Gastroesophageal sphincter (tissue), 4 donors: ENCODE measurements around the gene CBFA2T2. TPM values are rescaled to one million over a fixed set of nuclear protein-coding genes. Genes with fewer than 3 reads are reported as not detected.

ENCODE experiments used
- ATAC-seq: fragments of 150-250 bp; one replicate; pipeline ENCODE4 v1.9.1; 2016; ENCODE audit warnings: mild to moderate bottlenecking, moderate library complexity
- H3K27ac ChIP-seq, 4 donors: fragments of 200-600 bp; sonication (generic) in 3 of 4; 1 replicate in 3 of 4; 2 replicates in 1 of 4; pipeline ENCODE4 v1.5.1; 2016 to 2019
- H3K27me3 ChIP-seq: fragments of 200-600 bp; sonication (generic); one replicate; pipeline ENCODE4 v1.5.1; 2019
- H3K36me3 ChIP-seq, 2 donors: fragments of 200-600 bp; sonication (generic); one replicate each; pipeline ENCODE4 v1.5.1; 2019; ENCODE audit warnings: control low read depth in 1 of 2
- H3K4me1 ChIP-seq, 3 donors: fragments of 200-600 bp; sonication (generic); 1 replicate in 2 of 3; 2 replicates in 1 of 3; pipeline ENCODE4 v1.5.1; 2016 to 2019; ENCODE audit warnings: control low read depth in 2 of 3
- H3K4me3 ChIP-seq, 2 donors: fragments of 200-600 bp; sonication (generic); one replicate each; pipeline ENCODE4 v1.5.1; 2019; ENCODE audit warnings: mild to moderate bottlenecking in 1 of 2, moderate library complexity in 1 of 2
- H3K9me3 ChIP-seq, 3 donors: fragments of 200-600 bp; sonication (generic); one replicate each; pipeline ENCODE4 v1.5.1; 2017 to 2019; ENCODE audit warnings: control low read depth in 2 of 3
- EP300 ChIP-seq: sonication (generic); formaldehyde crosslinking; IDR thresholded peaks from one replicate; pipeline ENCODE4 v1.6.1; 2017; ENCODE audit warnings: antibody characterized with exemption, mild to moderate bottlenecking
- POLR2A ChIP-seq, 2 donors: fragments of 450-650 bp; IDR thresholded peaks; one replicate each; pipeline ENCODE4 v1.6.1; 2017; ENCODE audit warnings: antibody characterized with exemption in 2 of 2, mild to moderate bottlenecking in 2 of 2, moderate library complexity in 1 of 2
- POLR2AphosphoS5 ChIP-seq: sonication (generic); formaldehyde crosslinking; IDR thresholded peaks from one replicate; pipeline ENCODE4 v1.6.1; 2017; ENCODE audit warnings: antibody characterized with exemption
- WGBS, 2 donors: methylation state at CpG; one replicate each; pipeline ENCODE4 v1.1.5; 2018; ENCODE audit warnings: low coverage in 1 of 2; 5-methylcytosine and 5-hydroxymethylcytosine counted together
- total RNA-seq, 4 donors: library from RNA; depleted of rRNA; stranded (reverse); fragments of >200 nt; gene quantifications; one replicate each; pipeline ENCODE4 v1.1.0, GENCODE V29; 2016
- TF ChIP-seq, protein P1 (sequence below), 4 experiments: fragments of 200-600 bp in 2 of 4; fragments of 450-650 bp in 2 of 4; sonication (generic) in 1 of 4; IDR thresholded peaks; one replicate each; pipeline ENCODE4 v1.5.1; 2017 to 2019; ENCODE audit warnings: antibody characterized with exemption in 4 of 4, mild to moderate bottlenecking in 2 of 4, moderate library complexity in 2 of 4

CBFA2T2 gene
- total RNA-seq, 4 donors from 2014 or later: 11.1 to 17.4 (median 14.2) TPM

DNA sequence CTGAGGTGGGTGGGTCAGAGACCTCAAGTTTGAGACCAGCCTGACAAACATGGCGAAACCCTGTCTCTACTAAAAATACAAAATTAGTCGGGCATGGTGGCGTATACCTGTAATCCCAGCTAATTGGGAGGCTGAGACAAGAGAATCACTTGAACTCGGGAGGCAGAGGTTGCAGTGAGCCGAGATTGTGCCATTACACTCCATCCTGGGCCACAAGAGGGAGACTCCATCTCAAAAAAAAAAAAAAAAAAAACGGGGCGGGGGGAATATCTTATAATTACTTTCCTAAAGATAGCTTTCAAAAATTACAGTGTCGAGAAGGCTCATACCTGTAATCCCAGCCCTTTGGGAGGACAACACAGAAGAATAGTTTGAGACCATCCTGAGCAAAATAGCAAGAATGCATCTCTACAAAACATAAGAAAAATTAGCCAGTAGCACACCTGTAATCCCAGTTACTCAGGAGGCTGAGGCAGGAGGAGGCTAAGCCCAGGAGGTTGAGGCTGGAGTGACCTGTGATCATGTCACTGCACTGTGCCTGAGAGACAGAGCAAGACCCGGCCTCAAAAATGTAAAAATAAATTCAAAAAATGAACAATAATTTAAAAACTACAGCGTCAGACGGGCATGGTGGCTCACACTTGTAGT lies 25.8 kb downstream of the CBFA2T2 start:
- H3K9me3 ChIP-seq: no peaks in the 10 kb centered on the region
- no peak overlapping the region for H3K4me3 ChIP-seq
- 88% methylated on average over 4 to 10 of the region's 11 CpGs for WGBS, 2 donors
- H3K27me3 ChIP-seq: no peaks in the 10 kb centered on the region
- ATAC-seq: no peak
- peaks cover 0 to 25% (median 3%) of the 10 kb centered on the region in 3 donors for H3K4me1 ChIP-seq
- TF ChIP-seq POLR2AphosphoS5: no peak
- TF ChIP-seq, protein P1, sequence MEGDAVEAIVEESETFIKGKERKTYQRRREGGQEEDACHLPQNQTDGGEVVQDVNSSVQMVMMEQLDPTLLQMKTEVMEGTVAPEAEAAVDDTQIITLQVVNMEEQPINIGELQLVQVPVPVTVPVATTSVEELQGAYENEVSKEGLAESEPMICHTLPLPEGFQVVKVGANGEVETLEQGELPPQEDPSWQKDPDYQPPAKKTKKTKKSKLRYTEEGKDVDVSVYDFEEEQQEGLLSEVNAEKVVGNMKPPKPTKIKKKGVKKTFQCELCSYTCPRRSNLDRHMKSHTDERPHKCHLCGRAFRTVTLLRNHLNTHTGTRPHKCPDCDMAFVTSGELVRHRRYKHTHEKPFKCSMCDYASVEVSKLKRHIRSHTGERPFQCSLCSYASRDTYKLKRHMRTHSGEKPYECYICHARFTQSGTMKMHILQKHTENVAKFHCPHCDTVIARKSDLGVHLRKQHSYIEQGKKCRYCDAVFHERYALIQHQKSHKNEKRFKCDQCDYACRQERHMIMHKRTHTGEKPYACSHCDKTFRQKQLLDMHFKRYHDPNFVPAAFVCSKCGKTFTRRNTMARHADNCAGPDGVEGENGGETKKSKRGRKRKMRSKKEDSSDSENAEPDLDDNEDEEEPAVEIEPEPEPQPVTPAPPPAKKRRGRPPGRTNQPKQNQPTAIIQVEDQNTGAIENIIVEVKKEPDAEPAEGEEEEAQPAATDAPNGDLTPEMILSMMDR (IDR thresholded peaks at IDR 0.05): peak in 1 of 4 experiments; percentile 17
- H3K27ac ChIP-seq: no peak overlapping the region
- no peaks in the 10 kb centered on the region for H3K36me3 ChIP-seq

DNA sequence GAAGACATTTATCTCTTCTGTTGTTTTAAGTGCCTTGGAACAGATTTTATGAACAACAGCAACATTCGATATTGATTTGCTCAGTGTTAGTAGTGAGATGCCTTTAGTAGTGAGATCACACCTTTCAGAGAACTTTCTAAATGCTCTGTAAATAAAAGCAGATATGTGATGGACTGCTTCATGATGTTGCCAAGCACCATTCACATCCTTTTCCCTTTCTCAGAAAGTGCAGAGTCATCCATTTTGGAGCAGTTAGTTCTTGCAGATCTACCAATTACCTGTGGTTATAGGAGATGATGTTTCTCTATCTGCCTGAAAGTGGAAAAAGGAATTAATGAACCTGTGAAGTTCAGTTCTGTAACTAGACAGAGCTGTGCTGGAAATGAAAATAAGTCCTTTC lies 27.0 kb downstream of the CBFA2T2 start:
- Histone ChIP-seq H3K9me3 (no peaks in the 10 kb centered on the region), H3K36me3 (no peaks in the 10 kb centered on the region), H3K27ac (no peak overlapping the region), H3K27me3 (no peaks in the 10 kb centered on the region), H3K4me1 (peaks cover 0 to 27% (median 3%) of the 10 kb centered on the region in 3 donors), H3K4me3 (no peak overlapping the region)
- no peak for ATAC-seq
- WGBS, 2 donors: 33 to 47% methylated on average over 1 of the region's 1 CpG
- TF ChIP-seq POLR2A (IDR thresholded peaks at IDR 0.05) (no peak), POLR2AphosphoS5 (no peak), EP300 (no peak)
- TF ChIP-seq, protein P1 (IDR thresholded peaks at IDR 0.05): no peak

DNA sequence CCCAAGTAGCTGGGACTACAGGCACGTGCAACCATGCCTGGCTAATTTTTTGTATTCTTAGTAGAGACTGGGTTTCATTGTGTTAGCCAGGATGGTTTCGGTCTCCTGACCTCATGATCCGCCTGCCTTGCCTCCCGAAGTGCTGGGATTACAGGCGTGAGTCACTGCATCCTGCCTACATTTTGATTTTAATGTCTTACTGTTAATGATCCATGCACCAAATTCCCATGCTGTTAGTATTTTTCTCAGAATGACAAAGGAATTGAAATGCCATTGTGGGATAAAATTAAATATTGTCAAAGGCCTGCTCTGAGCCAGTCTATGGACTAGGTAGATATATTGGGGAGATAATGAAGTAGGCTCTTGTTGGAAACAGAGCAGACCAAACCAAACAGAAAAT lies 28.2 kb downstream of the CBFA2T2 start:
- Histone ChIP-seq H3K27me3 (no peaks in the 10 kb centered on the region), H3K9me3 (no peaks in the 10 kb centered on the region), H3K36me3 (no peaks in the 10 kb centered on the region), H3K4me3 (no peak overlapping the region), H3K4me1 (peaks cover 0 to 29% (median 3%) of the 10 kb centered on the region in 3 donors), H3K27ac (no peak overlapping the region)
- no peak for ATAC-seq
- 46 to 68% methylated on average over 5 of the region's 5 CpGs for WGBS, 2 donors
- TF ChIP-seq, protein P1 (IDR thresholded peaks at IDR 0.05): no peak
- TF ChIP-seq POLR2AphosphoS5: peak; percentile 16

DNA sequence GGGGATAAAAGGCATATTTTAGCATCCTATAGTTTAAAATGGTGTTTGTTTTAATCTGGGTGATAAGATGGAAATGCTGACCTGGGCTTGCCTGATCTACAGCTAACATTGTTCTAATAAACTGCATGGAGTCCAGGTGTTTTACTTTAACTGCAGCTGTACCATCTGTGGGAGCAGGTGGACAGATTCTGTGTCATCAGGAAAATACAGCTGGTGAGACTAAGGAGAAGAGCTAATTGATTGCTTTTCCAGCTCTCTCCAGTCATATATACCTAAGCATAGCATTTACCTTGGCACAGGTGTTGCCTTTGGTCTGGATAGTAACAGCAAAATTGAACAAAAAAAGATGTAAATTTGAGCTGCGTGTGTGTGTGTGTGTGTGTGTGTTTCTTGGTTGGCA lies 31.6 kb downstream of the CBFA2T2 start:
- Histone ChIP-seq H3K4me3 (no peak overlapping the region), H3K36me3 (no peaks in the 10 kb centered on the region), H3K9me3 (no peaks in the 10 kb centered on the region), H3K27me3 (no peaks in the 10 kb centered on the region), H3K27ac (no peak overlapping the region), H3K4me1 (peaks cover 0 to 25% (median 3%) of the 10 kb centered on the region in 3 donors)
- no peak for ATAC-seq
- WGBS, 2 donors: 47 to 89% methylated on average over 1 of the region's 1 CpG
- TF ChIP-seq POLR2A (IDR thresholded peaks at IDR 0.05) (no peak), POLR2AphosphoS5 (no peak), EP300 (no peak)
- TF ChIP-seq, protein P1 (IDR thresholded peaks at IDR 0.05): no peak

DNA sequence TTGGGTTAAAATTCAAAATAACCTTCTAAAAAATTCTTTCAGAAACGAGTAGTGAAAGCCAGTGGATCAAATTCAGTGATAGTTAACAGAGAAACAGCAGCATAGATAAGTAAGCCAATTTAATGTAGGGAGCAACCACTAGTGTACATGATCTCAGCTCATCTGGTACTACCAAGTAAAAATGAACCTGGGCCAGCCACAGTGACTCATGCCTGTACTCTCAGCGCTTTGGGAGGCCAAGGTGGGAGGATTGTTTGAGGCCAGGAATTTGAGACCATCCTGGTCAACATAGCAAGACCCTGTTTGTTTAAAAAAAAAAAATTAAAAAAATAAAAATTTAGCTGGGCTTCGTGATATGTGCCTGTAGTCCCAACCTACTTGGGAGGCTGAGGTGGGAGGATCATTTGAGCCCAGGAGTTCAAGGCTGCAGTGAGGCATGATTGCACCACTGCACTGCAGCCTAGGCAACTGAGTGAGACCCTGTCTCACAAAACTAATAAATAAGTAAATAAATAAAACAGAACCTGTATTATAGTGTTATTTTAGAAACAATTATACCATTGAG lies 32.4 kb downstream of the CBFA2T2 start:
- no peak for ATAC-seq
- WGBS, 2 donors: 59 to 71% methylated on average over 2 to 3 of the region's 3 CpGs
- Histone ChIP-seq H3K27me3 (no peaks in the 10 kb centered on the region), H3K9me3 (no peaks in the 10 kb centered on the region), H3K4me3 (no peak overlapping the region), H3K4me1 (peaks cover 0 to 16% (median 0%) of the 10 kb centered on the region in 3 donors), H3K27ac (no peak overlapping the region), H3K36me3 (no peaks in the 10 kb centered on the region)
- TF ChIP-seq, protein P1 (IDR thresholded peaks at IDR 0.05): no peak
- TF ChIP-seq POLR2A (IDR thresholded peaks at IDR 0.05) (no peak), POLR2AphosphoS5 (no peak), EP300 (no peak)
